SK-N-SH (cell line): Measurements from ENCODE around the gene H1-8. TPM values are rescaled to one million over a fixed set of nuclear protein-coding genes. Genes with fewer than 3 reads are reported as not detected.

Experiments
- CTCF ChIA-PET: fragments of 300-600, 350-600 bp; formaldehyde crosslinking; extraction: SDS; loops from one replicate; lab custom pipeline; 2021; lab: Yijun Ruan, JAX
- POLR2A ChIA-PET: fragments of 350-600 bp; sonication (Branson Sonifier 250); formaldehyde crosslinking; extraction: SDS; loops from one replicate; lab custom pipeline; 2020; ENCODE audit warnings: antibody characterized with exemption, inconsistent platforms; lab: Yijun Ruan, JAX
- DNase-seq: peaks from one replicate; pipeline ENCODE4 v3.0.0; 2012
- H2AFZ ChIP-seq: fragments of 200-600 bp; sonication (generic); 2 replicates; pipeline ENCODE4 v1.8.1; 2016; ENCODE audit warnings: antibody characterized with exemption, mild to moderate bottlenecking, low read depth
- H3F3A ChIP-seq: fragments of 200-600 bp; sonication (generic); replicated peaks from 2 replicates; pipeline ENCODE3; 2016; ENCODE audit warnings: antibody characterized with exemption, mild to moderate bottlenecking; ENCODE audit not compliant: insufficient read depth
- H3K27ac ChIP-seq, 2 experiments: fragments of 200-500 bp in 1 of 2; fragments of 200-600 bp in 1 of 2; sonication (Bioruptor generic) in 1 of 2; sonication (generic), shearing (Covaris generic) in 1 of 2; 2 replicates each; pipeline versions ENCODE4 v1.5.1 to v1.6.1; 2014 to 2016; ENCODE audit warnings: low read depth in 2 of 2, inconsistent platforms in 1 of 2, low read length in 1 of 2, mild to moderate bottlenecking in 1 of 2, mixed read lengths in 1 of 2
- H3K27me3 ChIP-seq: fragments of 200-600 bp; sonication (generic), shearing (Covaris generic); 2 replicates; pipeline ENCODE4 v1.6.1; 2016; ENCODE audit warnings: mixed run types; ENCODE audit not compliant: insufficient read depth
- H3K36me3 ChIP-seq, 2 experiments: fragments of 200-500 bp in 1 of 2; fragments of 200-600 bp in 1 of 2; sonication (Bioruptor generic) in 1 of 2; sonication (generic) in 1 of 2; replicated peaks in 1 of 2; 2 replicates each; pipeline versions ENCODE3 to v1.5.1; 2014 to 2016; ENCODE audit warnings: low read length in 1 of 2, mild to moderate bottlenecking in 1 of 2; ENCODE audit not compliant: insufficient read depth in 2 of 2, control insufficient read depth in 1 of 2
- H3K4me1 ChIP-seq, 2 experiments: fragments of 200-500 bp in 1 of 2; fragments of 200-600 bp in 1 of 2; sonication (Bioruptor generic) in 1 of 2; sonication (generic), shearing (Covaris generic) in 1 of 2; 2 replicates each; pipeline versions ENCODE4 v1.5.1 to v1.6.1; 2014 to 2016; ENCODE audit warnings: low read depth in 1 of 2, low read length in 1 of 2, mixed run types in 1 of 2; ENCODE audit not compliant: insufficient read depth in 2 of 2, control insufficient read depth in 1 of 2
- H3K4me2 ChIP-seq: fragments of 200-600 bp; sonication (generic), shearing (Covaris generic); 2 replicates; pipeline ENCODE4 v1.6.1; 2017; ENCODE audit warnings: mixed run types
- H3K4me3 ChIP-seq, 2 experiments: fragments of 200-500 bp in 1 of 2; fragments of 200-600 bp in 1 of 2; sonication (Bioruptor generic) in 1 of 2; sonication (generic), shearing (Covaris generic) in 1 of 2; 2 replicates each; pipeline versions ENCODE4 v1.5.1 to v1.8.1; 2014 to 2016; ENCODE audit warnings: low read depth in 2 of 2, inconsistent platforms in 1 of 2, low read length in 1 of 2, mild to moderate bottlenecking in 1 of 2, mixed read lengths in 1 of 2, moderate library complexity in 1 of 2
- H3K79me2 ChIP-seq: fragments of 200-600 bp; sonication (generic); 2 replicates; pipeline ENCODE4 v1.8.1; 2017; ENCODE audit warnings: mild to moderate bottlenecking; ENCODE audit not compliant: insufficient read depth
- H3K9ac ChIP-seq: fragments of 200-600 bp; sonication (generic); 2 replicates; pipeline ENCODE4 v1.6.1; 2017; ENCODE audit warnings: mixed run types
- H3K9me2 ChIP-seq: fragments of 200-600 bp; sonication (generic); 2 replicates; pipeline ENCODE4 v1.6.1; 2017; ENCODE audit warnings: mixed run types
- H3K9me3 ChIP-seq: fragments of 200-600 bp; sonication (generic); 2 replicates; pipeline ENCODE4 v1.6.1; 2017; ENCODE audit warnings: mixed run types, mild to moderate bottlenecking, moderate library complexity
- H4K20me1 ChIP-seq: fragments of 200-600 bp; sonication (generic); 2 replicates; pipeline ENCODE4 v1.6.1; 2017; ENCODE audit warnings: mild to moderate bottlenecking, mixed run types; ENCODE audit not compliant: insufficient read depth
- CHD2 ChIP-seq: fragments of 150-350 bp; IDR thresholded peaks from 2 replicates; pipeline ENCODE4 v1.6.1; 2018; ENCODE audit warnings: low read length; ENCODE audit not compliant: partially characterized antibody
- CTCF ChIP-seq: fragments of 200-600 bp; sonication (generic); IDR thresholded peaks from 2 replicates; pipeline ENCODE4 v1.6.1; 2017; ENCODE audit warnings: antibody characterized with exemption, mild to moderate bottlenecking, moderate library complexity
- ELF1 ChIP-seq: IDR thresholded peaks from 2 replicates; pipeline ENCODE4 v1.4.0; 2012
- EP300 ChIP-seq, 2 experiments: IDR thresholded peaks; 2 replicates each; pipeline versions ENCODE4 v1.4.0 to v1.6.1; 2012; ENCODE audit warnings: borderline replicate concordance in 1 of 2, low read depth in 1 of 2, low read length in 1 of 2
- FOSL2 ChIP-seq: IDR thresholded peaks from 2 replicates; pipeline ENCODE4 v1.4.0; 2012; ENCODE audit warnings: low read depth, mild to moderate bottlenecking, moderate library complexity, borderline replicate concordance
- FOXJ3 ChIP-seq: sonication (generic); formaldehyde crosslinking; IDR thresholded peaks from 2 replicates; pipeline ENCODE4 v1.5.1; 2020; ENCODE audit warnings: mild to moderate bottlenecking, missing genetic modification reagents
- GABPA ChIP-seq: IDR thresholded peaks from 2 replicates; pipeline ENCODE4 v1.4.0; 2012; ENCODE audit warnings: low read depth, mild to moderate bottlenecking
- IRF3 ChIP-seq: fragments of 150-350 bp; IDR thresholded peaks from 2 replicates; pipeline ENCODE4 v1.6.1; 2016; ENCODE audit warnings: mild to moderate bottlenecking, low read depth, low read length
- JUND ChIP-seq: IDR thresholded peaks from 2 replicates; pipeline ENCODE4 v1.4.0; 2012
- MXI1 ChIP-seq: IDR thresholded peaks from 2 replicates; pipeline ENCODE4 v1.6.1; 2012; ENCODE audit warnings: mild to moderate bottlenecking, low read depth, low read length, improper control_type of control experiment
- NFIC ChIP-seq: IDR thresholded peaks from 2 replicates; pipeline ENCODE4 v1.4.0; 2012; ENCODE audit warnings: borderline replicate concordance
- NRF1 ChIP-seq: IDR thresholded peaks from 2 replicates; pipeline ENCODE4 v1.6.1; 2012; ENCODE audit warnings: low read depth, mild to moderate bottlenecking, low read length
- PBX3 ChIP-seq: IDR thresholded peaks from 2 replicates; pipeline ENCODE4; 2012
- POLR2AphosphoS5 ChIP-seq: IDR thresholded peaks from 2 replicates; pipeline ENCODE4 v1.6.1; 2012; ENCODE audit warnings: low read depth, low read length
- RAD21 ChIP-seq: IDR thresholded peaks from 2 replicates; pipeline ENCODE4 v1.6.1; 2012; ENCODE audit warnings: mild to moderate bottlenecking, low read length
- RCOR1 ChIP-seq: fragments of 150-350 bp; IDR thresholded peaks from 2 replicates; pipeline ENCODE4 v1.6.1; 2017; ENCODE audit warnings: antibody characterized with exemption, low read length
- RFX5 ChIP-seq: IDR thresholded peaks from 2 replicates; pipeline ENCODE4 v1.6.1; 2012; ENCODE audit warnings: mild to moderate bottlenecking, improper control_type of control experiment, low read length
- RXRA ChIP-seq: IDR thresholded peaks from 2 replicates; pipeline ENCODE4 v1.4.0; 2012; ENCODE audit warnings: low read depth, mild to moderate bottlenecking, borderline replicate concordance
- SIN3A ChIP-seq: IDR thresholded peaks from 2 replicates; pipeline ENCODE4 v1.6.1; 2012; ENCODE audit warnings: low read depth, mild to moderate bottlenecking, low read length, moderate library complexity, borderline replicate concordance
- SMC3 ChIP-seq: IDR thresholded peaks from 2 replicates; pipeline ENCODE4 v1.6.1; 2012; ENCODE audit warnings: low read depth, low read length, improper control_type of control experiment
- TCF12 ChIP-seq: IDR thresholded peaks from 2 replicates; pipeline ENCODE4 v1.4.0; 2012
- USF2 ChIP-seq: fragments of 150-350 bp; IDR thresholded peaks from 2 replicates; pipeline ENCODE4 v1.6.1; 2017; ENCODE audit warnings: antibody characterized with exemption, low read length, low read depth, borderline replicate concordance
- WGBS: methylation state at CpG from one replicate; pipeline ENCODE4 v1.1.6; 2017; ENCODE audit warnings: low lambda C conversion rate; 5-methylcytosine and 5-hydroxymethylcytosine counted together
- polyA plus RNA-seq, 3 experiments: library from polyadenylated mRNA; depleted of rRNA; stranded (reverse); fragments of >200 nt; gene quantifications; 2 replicates each; pipeline ENCODE4 v1.2.3, GENCODE V29; 2012

The H1-8 gene
- polyA plus RNA-seq, 1 of the 3 experiments (the other 2 are of a cell fraction): not detected

- POLR2A ChIA-PET: no interaction called here
- H3K36me3 ChIP-seq: no peaks in the 10 kb centered on the region
- CTCF ChIA-PET: interaction anchor here (1.3 kb wide), 1 partner anchor 21 kb away, joined by 3 read pairs; no protein-coding TSS in a partner anchor
- no peaks in the 10 kb centered on the region for H3K9me3 ChIP-seq
- H3K4me2 ChIP-seq: no peak overlapping the region
- H3K9ac ChIP-seq: no peak overlapping the region
- H3K4me3 ChIP-seq: no peak overlapping the region
- WGBS: 87% methylated on average over 7 of the region's 10 CpGs
- no peaks in the 10 kb centered on the region for H3K79me2 ChIP-seq
- DNase-seq: no peak
- no peaks in the 10 kb centered on the region for H3K27me3 ChIP-seq
- H3F3A ChIP-seq: no peaks in the 10 kb centered on the region
- no peak overlapping the region for H2AFZ ChIP-seq
- H3K27ac ChIP-seq: no peak overlapping the region
- TF ChIP-seq IRF3: no peak
- TF ChIP-seq USF2: no peak
- no peak for TF ChIP-seq SIN3A
- no peak for TF ChIP-seq CHD2
- TF ChIP-seq MXI1: no peak
- no peak for TF ChIP-seq RCOR1
- TF ChIP-seq GABPA: no peak
- no peak for TF ChIP-seq JUND
- TF ChIP-seq EP300 (IDR thresholded peaks at IDR 0.05; ENCODE audit: borderline replicate concordance in 1 of 2, low read depth in 1 of 2, low read length in 1 of 2): no peak
- H3K4me1 ChIP-seq: no peaks in the 10 kb centered on the region; a peak in 1 of 4 replicates
- no peaks in the 10 kb centered on the region for H3K9me2 ChIP-seq
- H4K20me1 ChIP-seq: no peaks in the 10 kb centered on the region
These were observed 44.7 kb downstream of the H1-8 start for GRCh38 chr3:129587566-129588210.

GRCh38 chr3:129590215-129590614 lies 47.2 kb downstream of the H1-8 start:
- no peaks in the 10 kb centered on the region for H3K36me3 ChIP-seq
- no peak for DNase-seq
- H3K27me3 ChIP-seq: no peaks in the 10 kb centered on the region
- no peak overlapping the region for H3K27ac ChIP-seq
- H3K4me1 ChIP-seq: no peaks in the 10 kb centered on the region; a peak in 1 of 4 replicates
- no peak overlapping the region for H2AFZ ChIP-seq
- H3K9ac ChIP-seq: no peak overlapping the region
- 80% methylated on average over 8 of the region's 8 CpGs for WGBS
- H3F3A ChIP-seq: peaks cover 3% of the 10 kb centered on the region
- H3K4me3 ChIP-seq: no peak overlapping the region
- no peaks in the 10 kb centered on the region for H4K20me1 ChIP-seq
- ChIA-PET CTCF (interaction anchor here (1.5 kb wide), 1 partner anchor 11 kb away, joined by 3 read pairs; no protein-coding TSS in a partner anchor), POLR2A (no interaction called here)
- no peak overlapping the region for H3K4me2 ChIP-seq
- no peaks in the 10 kb centered on the region for H3K79me2 ChIP-seq
- no peaks in the 10 kb centered on the region for H3K9me2 ChIP-seq
- no peaks in the 10 kb centered on the region for H3K9me3 ChIP-seq
- TF ChIP-seq POLR2AphosphoS5 (no peak), FOXJ3 (CRISPR knock-in tag) (no peak), SMC3 (no peak), TCF12 (no peak), FOSL2 (no peak), ELF1 (no peak), PBX3 (no peak), CTCF (no peak), NFIC (no peak), NRF1 (no peak), RAD21 (no peak), GABPA (no peak), RFX5 (no peak), RXRA (no peak)
- TF ChIP-seq, all 33 proteins: peak for 0
